ENCODE measurements around the gene HNRNPUL2.

GRCh38 chr11:62727165-62727871 is at the start of gene HNRNPUL2:
- no peak for TF ChIP-seq CTCF (IDR thresholded peaks at IDR 0.05; ENCODE audit: low read depth, low read length)
- TF ChIP-seq MAX (IDR thresholded peaks at IDR 0.05; ENCODE audit: low read depth, low read length): peak; percentile 82
- TF ChIP-seq POLR2A (IDR thresholded peaks at IDR 0.05; ENCODE audit: extremely low read depth, insufficient read length): peak; percentile 97

All from NB4 (cell line).